Mammary epithelial cell (primary cell): Measurements from ENCODE around the gene SMTNL2.

Experiments
- EZH2 ChIP-seq: IDR thresholded peaks from 2 replicates; pipeline ENCODE4 v1.6.1; 2012; ENCODE audit warnings: low read length, inconsistent platforms, borderline replicate concordance
- TF ChIP-seq, protein P1 (sequence below), 2 donors: IDR thresholded peaks in 1 of 2; conservative IDR thresholded peaks in 1 of 2; 2 replicates each; pipeline ENCODE4 v1.5.1; 2011 to 2012; ENCODE audit warnings: inconsistent platforms in 2 of 2, low read length in 2 of 2, mild to moderate bottlenecking in 2 of 2, control low read depth in 1 of 2, low read depth in 1 of 2; ENCODE audit not compliant: insufficient read depth in 1 of 2; ENCODE audit errors: extremely low read depth in 1 of 2

DNA sequence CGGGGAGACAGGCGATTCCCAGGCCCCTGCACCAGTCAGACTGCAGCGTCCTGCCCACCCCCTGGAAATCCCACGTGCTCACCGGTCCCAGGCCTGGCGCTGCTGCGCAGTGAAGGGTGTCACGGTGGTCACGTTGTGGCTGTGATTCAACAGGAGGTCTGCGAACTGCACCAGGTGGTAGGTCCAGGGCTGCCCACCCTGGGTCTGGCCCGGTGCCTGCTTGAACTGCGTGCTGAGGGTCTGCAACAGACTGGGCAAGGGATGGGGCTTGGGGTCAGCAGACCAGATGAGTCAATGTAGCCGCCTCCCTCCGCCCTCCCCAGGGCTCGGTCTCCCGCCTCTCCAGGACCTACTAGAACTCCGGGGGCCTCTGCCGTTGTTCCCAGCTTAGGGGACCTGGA, 36.3 kb upstream of the SMTNL2 start:
- TF ChIP-seq, protein P1, sequence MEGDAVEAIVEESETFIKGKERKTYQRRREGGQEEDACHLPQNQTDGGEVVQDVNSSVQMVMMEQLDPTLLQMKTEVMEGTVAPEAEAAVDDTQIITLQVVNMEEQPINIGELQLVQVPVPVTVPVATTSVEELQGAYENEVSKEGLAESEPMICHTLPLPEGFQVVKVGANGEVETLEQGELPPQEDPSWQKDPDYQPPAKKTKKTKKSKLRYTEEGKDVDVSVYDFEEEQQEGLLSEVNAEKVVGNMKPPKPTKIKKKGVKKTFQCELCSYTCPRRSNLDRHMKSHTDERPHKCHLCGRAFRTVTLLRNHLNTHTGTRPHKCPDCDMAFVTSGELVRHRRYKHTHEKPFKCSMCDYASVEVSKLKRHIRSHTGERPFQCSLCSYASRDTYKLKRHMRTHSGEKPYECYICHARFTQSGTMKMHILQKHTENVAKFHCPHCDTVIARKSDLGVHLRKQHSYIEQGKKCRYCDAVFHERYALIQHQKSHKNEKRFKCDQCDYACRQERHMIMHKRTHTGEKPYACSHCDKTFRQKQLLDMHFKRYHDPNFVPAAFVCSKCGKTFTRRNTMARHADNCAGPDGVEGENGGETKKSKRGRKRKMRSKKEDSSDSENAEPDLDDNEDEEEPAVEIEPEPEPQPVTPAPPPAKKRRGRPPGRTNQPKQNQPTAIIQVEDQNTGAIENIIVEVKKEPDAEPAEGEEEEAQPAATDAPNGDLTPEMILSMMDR (conservative IDR thresholded peaks at IDR 0.05 in 1 of 2, IDR thresholded peaks at IDR 0.05 in 1 of 2; ENCODE audit: extremely low read depth in 1 of 2, insufficient read depth in 1 of 2, low read depth in 1 of 2, low read length in 2 of 2): no peak
- no peak for TF ChIP-seq EZH2
